NCI-H1930 (cell line): ENCODE results near the gene POU6F1.
"Not testable (repeated sequence)": the region's sequence is repeated elsewhere in the genome, so short reads cannot be mapped to it uniquely, and the experiment has no call there.

Source experiments
- DNase-seq, 2 experiments: peaks; one replicate each; lab custom pipeline; 2025; lab: John Stamatoyannopoulos, UW

Gene POU6F1, protein sequence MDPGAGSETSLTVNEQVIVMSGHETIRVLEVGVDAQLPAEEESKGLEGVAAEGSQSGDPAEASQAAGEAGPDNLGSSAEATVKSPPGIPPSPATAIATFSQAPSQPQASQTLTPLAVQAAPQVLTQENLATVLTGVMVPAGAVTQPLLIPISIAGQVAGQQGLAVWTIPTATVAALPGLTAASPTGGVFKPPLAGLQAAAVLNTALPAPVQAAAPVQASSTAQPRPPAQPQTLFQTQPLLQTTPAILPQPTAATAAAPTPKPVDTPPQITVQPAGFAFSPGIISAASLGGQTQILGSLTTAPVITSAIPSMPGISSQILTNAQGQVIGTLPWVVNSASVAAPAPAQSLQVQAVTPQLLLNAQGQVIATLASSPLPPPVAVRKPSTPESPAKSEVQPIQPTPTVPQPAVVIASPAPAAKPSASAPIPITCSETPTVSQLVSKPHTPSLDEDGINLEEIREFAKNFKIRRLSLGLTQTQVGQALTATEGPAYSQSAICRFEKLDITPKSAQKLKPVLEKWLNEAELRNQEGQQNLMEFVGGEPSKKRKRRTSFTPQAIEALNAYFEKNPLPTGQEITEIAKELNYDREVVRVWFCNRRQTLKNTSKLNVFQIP

DNA sequence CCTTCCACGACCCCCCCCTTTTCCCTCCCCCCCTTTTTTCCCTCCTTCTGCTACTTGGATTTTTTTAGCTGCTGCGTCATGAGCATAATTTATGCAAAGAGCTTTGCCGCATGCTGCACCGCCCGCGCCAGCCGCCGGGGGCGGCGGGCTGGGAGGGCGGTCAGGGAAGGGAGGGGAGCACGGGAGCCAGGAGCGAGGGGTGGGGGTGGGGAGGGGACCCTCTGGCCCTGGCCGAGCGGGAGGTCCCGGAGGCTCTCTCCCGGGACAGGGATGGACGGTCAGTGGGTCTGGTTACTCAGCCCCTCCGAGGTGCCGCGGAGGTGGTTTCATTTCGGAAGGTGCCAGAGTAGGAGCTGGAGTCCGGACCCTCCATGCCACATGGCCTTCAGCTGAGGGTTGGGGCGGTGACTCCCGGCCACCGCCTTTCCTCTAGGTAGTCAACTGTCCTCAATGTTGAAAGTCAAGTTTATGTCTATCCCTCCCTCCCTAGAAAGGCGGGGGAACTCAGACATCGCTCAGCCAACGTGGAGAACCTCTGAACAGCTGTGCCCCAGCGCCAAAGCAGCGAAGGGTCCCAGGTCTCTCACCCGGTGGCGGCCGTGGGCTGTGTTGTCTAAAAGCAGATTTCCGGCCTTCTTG lies at the start of gene POU6F1:
Gene POU6F1, minus strand, starts transcription at position 95 of the 639 bp plus-strand sequence. CDS start 11,226 bp downstream, outside the sequence.
- DNase-seq = peak; percentile 58 to 68

GRCh38 chr12:51265024-51265423 lies 47.2 kb upstream of the POU6F1 start:
- DNase-seq = no peak

- DNase-seq = no peak
Observed at GRCh38 chr12:51264297-51264696, 46.4 kb upstream of the POU6F1 start.

DNA sequence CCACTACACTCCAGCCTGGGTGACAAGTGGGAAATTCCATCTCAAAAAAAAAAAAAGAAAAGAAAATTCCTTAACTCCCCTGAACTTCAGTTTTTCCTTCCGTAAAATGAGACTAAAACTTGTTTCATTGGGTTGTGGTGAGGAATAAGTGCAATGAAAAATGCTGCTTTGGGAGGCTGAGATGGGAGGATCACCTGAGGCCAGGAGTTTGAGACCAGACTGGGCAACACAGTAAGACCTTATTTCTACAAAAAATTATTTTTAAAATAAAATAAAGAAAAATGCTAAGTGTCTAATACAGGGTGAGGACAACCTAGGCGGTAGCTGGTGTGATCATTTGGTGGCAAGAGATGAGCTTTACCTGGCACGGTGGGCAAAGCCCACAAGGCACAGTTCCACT lies 45.5 kb upstream of the POU6F1 start:
- DNase-seq = no peak

GRCh38 chr12:51262758-51263177 lies 44.9 kb upstream of the POU6F1 start:
- DNase-seq = peak in 1 of 2 experiments; percentile 21

- DNase-seq = not testable (repeated sequence)
Observed at GRCh38 chr12:51259600-51259999, 41.7 kb upstream of the POU6F1 start.

GRCh38 chr12:51254536-51254935 lies 36.7 kb upstream of the POU6F1 start:
- DNase-seq = no peak

- DNase-seq = no peak
Observed at GRCh38 chr12:51253276-51253675, 35.4 kb upstream of the POU6F1 start.

DNA sequence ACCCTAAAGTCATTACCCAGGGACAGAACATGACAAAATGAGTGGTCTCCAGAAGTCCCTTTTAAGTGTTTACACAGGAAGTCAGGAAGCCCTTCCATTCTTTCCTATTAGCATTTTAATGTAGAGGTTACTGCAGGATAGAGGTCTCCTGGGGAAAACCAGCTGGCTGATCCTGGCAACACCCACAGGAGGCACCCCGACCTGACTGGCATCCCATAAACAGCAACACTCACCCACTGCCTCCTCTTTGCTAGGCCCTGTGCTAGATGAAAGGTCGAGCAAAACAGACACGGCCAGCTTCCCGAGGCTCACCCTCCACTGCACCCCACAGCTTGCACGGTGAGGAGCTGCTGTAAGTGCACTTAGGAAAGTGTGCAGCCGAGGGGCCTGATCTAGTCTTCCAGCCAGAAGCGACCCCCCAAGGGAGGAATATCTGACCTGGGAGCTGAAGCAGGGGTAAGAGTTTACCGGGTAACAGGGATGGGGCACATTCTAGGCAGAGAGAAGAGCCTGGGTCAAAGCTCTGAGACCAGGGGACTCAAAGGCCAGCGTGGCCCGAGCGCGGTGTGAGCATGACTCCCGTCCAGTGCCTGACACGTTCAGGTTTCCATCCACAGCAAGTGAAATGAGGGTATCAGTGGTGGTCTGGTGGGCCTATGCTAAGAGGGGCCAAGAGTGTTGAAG lies 29.8 kb upstream of the POU6F1 start:
- no peak for DNase-seq

DNA sequence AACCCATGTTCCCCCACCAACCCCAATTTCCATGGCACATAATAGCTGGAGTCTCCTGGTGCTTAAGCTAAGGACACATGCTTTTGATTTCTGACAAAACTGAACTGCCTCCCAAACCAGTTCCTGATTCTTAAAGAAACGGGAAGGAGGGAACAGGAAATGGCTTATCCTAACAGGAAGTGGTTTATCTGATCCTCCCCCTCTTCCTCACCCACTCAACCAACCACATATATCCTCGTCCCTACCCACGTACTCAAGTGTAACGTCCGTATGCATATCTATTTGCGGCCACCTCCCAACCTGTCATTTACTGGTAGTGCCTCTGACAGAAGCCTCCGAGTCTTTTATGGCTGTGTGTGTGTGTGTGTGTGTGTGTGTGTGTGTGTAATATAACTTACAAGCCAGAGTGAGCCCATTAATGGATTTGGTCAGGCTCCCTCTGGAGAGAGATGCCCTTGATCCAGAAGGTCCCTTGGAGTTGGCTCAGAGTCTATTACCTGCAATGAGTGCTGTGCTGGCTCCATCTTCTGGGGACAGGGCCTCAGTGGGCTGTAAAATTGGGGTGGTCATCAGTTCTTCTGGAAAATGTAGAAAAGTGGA lies 28.5 kb upstream of the POU6F1 start:
- no peak for DNase-seq

DNA sequence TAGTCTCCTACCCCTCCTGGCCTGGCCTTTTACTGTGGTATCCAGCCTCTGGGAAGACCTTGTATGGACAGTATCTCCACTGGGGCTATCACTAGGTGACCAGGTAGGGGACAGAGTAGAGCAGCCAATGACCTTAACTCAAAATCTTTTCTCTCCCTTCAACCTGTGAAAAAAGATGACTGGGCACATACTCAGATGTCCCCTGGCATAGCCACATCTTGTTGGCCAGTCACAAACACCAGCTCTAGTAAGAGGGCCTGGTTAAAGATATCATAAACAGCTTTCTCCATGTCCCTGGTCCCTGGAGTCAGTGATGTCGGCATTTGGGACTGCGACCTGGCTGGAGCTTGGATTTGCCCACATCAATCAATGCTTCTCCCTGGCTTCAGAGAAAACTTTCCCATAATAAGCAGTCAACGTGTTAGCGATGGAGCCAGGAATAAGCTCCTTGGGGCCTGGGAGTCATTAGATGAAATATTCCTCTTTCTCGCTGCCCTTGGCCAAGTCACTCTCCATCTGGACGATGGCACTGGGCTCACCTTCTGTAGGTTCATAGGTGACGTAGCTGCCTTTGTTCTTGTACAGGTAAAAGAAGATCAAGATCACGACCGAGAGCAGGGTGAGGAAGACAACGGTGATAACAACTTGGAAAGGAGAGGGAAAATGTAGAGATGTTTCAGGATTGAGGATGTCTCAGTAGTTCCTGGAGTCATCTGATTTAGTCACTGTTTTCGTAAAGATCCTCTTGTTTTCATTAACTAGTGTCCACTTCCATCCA lies 27.8 kb upstream of the POU6F1 start:
- no peak for DNase-seq

DNA sequence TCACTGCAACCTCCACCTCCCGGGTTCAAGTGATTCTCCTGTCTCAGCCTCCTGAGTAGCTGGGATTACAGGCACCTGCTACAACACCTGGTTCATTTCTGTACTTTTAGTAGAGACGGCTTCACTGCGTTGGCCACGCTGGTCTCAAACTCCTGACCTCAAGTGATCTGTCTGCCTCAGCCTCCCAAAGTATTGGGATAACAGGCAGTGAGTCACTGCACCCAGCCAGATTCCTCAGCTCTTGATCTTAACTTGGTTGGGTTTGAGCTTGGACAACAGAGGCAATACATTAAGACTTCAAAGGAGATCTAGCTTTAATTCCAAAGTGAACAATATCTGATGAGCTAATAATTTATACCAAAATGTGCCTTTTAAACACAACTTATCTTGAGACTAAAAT lies 26.4 kb upstream of the POU6F1 start:
- DNase-seq = no peak

DNA sequence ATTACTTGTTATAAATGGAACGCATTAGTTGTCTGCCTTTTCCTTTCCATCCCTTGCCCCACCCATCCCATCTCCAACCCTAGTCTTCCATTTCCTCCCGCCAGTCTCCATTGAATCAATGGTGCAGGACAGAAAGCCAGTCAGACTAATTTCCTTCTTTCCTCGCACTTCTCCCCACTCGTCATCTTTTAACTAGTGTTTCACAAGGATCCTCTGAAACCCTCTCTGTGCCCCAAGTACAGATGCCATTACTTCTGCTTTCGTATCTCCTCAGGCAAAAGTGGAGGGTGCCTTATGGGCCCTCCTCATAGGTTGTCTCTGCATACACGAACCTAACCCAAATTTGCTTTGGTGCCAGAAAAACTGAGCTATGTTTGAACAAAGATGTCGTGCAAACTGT lies 25.0 kb upstream of the POU6F1 start:
- DNase-seq = no peak

DNA sequence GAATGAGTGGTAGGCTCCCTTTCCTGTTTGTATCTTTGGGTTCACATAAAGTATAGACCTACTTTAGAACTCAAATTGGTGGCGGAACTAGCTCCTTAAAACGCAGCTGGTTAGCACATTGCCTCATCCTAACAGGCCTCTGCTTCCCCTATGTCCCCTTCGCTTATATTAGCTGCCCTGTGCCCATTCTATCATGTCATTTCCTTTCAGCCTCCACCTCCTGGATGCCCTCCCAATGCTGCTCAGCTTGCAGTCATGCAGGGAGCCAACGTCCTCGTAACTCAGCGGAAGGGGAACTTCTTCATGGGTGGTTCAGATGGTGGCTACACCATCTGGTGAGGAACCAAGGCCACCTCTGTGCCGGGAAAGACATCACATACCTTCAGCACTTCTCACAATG lies 24.3 kb upstream of the POU6F1 start:
- DNase-seq = no peak

- no peak for DNase-seq
Observed at GRCh38 chr12:51240971-51241370, 23.1 kb upstream of the POU6F1 start.

- DNase-seq = peak; percentile 89 to 92
Observed at GRCh38 chr12:51238510-51239334, 20.9 kb upstream of the POU6F1 start, which contains the start of gene DAZAP2. Gene DAZAP2 (plus strand): TSS chr12:51238826. CDS start chr12:51238908, 82 bp downstream.

DNA sequence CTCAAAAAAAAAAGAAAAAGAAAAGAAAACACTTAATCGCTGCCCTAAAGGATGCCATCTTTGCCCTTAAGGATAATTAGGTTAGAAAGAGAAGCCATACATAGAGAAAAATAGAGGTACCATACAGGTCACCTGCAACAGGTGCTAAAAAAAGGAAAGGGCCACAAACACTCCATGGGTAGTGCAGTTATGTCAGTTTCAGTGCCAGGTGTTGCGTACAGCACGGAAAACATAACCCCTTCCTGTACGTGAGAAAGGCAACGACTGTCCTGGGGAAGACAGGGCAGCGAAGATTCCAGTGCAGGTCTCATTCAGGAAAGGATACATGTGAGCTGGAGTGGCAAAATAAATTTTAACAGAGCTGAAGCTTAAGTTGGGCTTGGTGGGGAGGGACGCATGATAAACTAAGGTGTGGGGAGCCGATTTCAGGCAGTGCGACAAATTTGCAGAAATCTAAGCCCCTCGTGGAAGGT lies 20.2 kb upstream of the POU6F1 start:
- peak in 1 of 2 experiments; percentile 19 for DNase-seq

GRCh38 chr12:51234530-51234929 lies 16.7 kb upstream of the POU6F1 start:
- DNase-seq = no peak

GRCh38 chr12:51232642-51233041 lies 14.8 kb upstream of the POU6F1 start:
- DNase-seq = no peak
